ENCODE data around the gene FNDC8. TPM values are rescaled to one million over a fixed set of nuclear protein-coding genes. Genes with fewer than 3 reads are reported as not detected.
A peak's percentile ranks its signal among the peaks of the same experiment; 100 is the strongest.
"Not testable (repeated sequence)": the region's sequence is repeated elsewhere in the genome, so short reads cannot be mapped to it uniquely, and the experiment has no call there.

Gene FNDC8
- total RNA-seq, 2 donors from 2014 or later: not detected

DNA sequence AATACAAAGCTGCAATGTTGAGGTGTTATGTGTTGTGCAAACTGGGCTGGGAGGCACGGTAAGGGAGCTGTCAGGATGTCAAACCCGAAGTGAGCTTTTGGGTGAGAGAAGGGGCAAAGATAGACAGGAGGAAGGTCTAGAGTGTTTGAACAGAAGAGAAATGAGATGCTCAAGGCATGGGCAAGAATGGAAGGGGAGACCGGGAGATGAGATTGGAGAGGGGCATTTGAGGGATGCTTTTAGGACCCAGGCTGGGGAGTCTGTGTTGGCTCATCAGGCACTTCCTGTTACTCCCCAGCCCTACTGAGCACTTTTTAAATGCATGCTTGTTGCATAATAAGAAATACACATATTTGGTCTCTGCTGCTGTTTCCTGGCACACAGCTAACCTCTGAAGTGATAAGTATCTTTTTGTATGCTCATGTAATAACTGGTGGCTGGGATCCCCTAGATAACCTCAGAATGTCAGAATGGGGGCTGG lies 39.9 kb downstream of the FNDC8 start:
- peak in 1 of 2 donors; percentile 71 for ATAC-seq
- no peak for DNase-seq
- intact Hi-C loops (cut with DNase I): no loop called here

DNA sequence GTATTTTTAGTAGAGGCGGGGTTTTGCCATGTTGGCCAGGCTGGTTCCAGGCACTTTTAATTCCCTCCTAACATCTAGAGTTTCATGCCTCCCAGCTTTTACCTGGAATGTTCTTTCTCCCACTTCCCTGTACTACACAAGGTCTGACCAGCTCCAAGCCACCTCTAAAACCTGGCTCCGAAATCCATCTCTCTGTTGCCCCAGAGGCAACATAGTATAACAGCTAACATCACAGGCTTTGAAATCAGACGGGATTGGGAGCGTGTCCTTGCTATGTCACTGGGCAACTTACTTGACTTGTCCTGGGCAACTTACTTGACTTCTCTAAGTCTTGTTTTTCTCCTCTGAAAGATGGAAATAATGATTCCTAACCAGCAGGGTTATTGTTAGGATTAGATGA lies 41.3 kb downstream of the FNDC8 start:
- ATAC-seq (no peak), DNase-seq (no peak)
- intact Hi-C loops (cut with DNase I): no loop called here

DNA sequence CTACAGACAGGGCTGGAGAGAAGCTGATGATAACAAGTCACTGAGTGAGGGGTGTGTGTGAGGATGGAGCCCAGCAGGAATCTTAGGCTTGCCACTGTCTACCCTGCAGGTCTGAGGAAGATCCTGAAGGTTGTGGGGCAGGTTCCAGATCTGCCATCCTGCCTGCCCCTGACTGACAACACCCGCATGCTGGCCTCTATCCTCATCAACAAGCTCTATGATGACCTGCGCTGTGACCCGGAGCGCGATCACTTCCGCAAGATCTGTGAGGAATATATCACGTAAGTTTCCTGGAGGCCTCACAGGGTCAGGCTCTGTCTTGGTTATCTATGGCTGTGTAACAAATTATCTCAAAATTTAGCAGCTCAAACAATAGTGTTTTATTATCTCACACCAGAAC lies 42.5 kb downstream of the FNDC8 start:
- intact Hi-C loops (cut with DNase I): no loop called here
- no peak for DNase-seq
- ATAC-seq: no peak

DNA sequence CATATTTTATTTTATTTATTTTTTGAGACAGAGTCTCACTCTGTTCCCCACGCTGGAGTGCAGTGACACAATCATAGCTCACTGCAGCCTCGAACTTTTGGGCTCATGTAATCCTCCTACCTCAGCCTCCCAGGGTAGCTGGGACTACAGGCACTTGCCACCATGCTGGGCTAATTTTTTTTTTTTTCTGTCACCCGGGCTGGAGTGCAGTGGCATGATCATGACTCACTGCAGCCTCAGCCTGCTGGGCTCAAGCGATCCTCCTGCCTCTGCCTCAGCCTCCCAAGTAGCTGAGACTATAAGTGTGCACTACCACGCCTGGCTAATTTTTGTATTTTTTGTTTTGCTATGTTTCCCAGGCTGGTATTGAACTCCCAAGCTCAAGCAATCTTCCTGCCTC lies 43.3 kb downstream of the FNDC8 start:
- ATAC-seq (no peak), DNase-seq (no peak)
- intact Hi-C loops (cut with DNase I): no loop called here

DNA sequence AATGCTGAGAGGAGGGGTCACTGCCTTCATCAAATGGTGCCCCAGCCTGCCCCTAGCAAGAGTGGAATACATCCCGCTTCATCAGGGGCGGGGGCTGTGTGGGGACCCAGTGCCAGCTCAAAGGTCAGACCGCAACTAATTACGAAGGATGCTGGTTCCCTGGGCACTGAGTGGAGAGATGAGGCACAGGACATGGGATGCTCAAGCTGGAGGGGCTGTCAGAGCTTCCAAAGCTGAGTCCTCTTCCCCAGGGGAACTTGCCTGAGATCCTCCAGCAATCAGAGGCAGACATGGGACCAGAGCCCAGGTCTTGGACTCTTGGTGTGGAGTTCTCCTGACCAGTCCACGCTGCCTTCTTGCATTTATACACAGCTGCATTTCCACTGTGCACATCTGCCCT lies 45.1 kb downstream of the FNDC8 start:
- no peak for ATAC-seq
- intact Hi-C loops (cut with DNase I): no loop called here
- DNase-seq: no peak

DNA sequence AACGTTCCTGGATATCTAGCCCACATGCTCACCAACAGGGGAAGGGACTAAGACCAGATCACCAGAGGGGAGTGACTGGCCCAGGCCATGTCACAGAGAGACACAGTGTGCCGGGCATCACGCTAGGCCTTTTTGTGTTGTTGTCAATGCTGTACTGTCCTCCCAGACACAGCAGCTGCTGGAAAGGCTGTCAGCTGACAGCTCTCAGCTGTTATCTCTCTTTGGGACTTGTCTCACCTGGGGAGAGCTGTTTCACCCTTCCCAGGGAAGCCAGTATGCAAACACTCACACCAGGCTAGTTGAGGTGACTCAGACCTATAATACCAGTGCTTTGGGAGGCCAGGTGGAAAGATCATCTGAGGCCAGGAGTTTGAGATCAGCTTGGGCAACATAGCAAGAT lies 45.6 kb downstream of the FNDC8 start:
- DNase-seq: no peak
- ATAC-seq: no peak
- intact Hi-C loops (cut with DNase I): no loop called here

DNA sequence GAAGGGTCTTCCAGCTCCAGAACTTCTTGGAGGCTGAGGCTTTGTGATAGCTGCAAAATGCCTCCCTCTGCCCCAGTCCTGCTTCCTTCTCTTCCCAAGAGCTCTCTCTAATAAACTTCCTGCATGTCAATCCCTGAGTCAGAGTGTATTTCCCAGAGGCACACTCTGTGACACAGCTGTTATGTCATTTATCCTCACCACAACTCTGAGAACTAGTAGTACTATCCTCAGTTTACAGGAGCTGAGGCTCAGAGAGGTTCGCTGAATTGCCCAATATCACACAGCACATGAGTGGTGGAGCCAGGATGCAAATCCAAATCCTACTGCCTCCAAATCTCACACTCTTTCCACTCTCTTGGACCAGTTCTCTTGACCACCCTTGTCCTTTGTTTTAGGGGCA lies 46.3 kb downstream of the FNDC8 start:
- no peak for ATAC-seq
- intact Hi-C loops (cut with DNase I): no loop called here
- no peak for DNase-seq

DNA sequence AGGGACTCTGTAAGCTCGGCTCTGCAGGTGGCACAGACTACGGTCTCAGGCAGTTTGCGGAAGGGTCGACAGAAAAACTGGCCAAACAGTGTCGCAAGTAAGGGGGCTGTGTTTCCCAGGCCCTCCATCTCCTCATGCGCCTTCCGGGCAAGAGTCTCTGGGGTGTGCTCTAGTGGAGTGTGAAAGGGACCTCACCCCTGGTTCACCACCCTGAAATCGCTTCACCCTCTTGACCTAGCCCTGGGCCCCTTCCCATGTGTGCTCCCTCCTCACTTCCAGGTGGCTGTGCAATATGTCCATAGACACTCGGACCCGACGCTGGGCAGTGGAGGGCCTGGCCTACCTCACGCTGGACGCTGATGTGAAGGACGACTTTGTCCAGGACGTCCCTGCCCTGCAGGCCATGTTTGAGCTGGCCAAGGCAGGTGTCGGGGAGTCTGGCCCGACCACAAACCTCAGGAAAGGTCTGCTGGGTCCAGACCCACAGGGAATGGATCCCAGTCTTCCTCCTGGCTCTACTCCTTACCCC lies 48.5 kb downstream of the FNDC8 start:
- intact Hi-C loops (cut with DNase I): loop anchor here (5.0 to 10.0 kb wide), 2 partner anchors 365 to 372 kb away; partner anchors contain the start of gene SLFN12L (in 1 of the 2)
- ATAC-seq (no peak), DNase-seq (no peak)

DNA sequence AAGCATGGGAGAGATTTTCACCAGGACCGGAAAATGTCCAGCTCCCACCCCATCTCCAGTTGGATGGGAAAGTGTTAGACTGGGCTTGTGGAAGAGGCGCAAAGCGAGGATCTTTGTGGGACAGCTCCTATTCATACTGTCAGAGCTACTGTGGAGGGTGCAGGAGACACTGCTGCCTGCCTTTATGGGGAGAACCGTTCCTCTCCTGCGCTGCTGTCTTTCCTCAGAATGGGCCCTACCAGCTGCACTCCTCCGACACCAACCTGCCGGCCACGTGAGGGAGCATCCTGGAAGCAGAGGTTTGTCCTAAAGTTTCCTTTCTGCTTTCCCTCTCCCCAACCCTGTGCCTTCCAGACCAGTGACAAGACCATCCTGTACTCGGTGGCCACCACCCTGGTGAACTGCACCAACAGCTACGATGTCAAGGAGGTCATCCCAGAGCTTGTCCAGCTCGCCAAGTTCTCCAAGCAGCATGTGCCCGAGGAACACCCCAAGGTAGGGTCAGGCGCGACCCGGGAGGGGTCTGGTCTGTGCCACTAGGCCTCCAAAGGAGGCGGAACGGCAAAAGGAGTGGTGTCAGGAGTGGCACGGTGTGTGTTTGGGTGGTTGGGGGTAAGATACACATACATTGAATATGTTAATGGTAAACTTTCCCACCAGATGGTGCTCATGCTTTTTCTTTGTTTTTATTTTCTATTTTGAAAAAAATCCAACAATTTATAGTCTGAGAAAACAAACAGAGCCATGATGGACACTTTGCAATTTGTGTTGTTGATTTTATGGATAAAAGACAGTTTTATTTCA lies 49.8 kb downstream of the FNDC8 start:
- intact Hi-C loops (cut with DNase I): loop anchor here (5.0 to 10.0 kb wide), 2 partner anchors 364 to 371 kb away; partner anchors contain the start of gene SLFN12L (in 1 of the 2)
- DNase-seq (no peak), ATAC-seq (no peak)

DNA sequence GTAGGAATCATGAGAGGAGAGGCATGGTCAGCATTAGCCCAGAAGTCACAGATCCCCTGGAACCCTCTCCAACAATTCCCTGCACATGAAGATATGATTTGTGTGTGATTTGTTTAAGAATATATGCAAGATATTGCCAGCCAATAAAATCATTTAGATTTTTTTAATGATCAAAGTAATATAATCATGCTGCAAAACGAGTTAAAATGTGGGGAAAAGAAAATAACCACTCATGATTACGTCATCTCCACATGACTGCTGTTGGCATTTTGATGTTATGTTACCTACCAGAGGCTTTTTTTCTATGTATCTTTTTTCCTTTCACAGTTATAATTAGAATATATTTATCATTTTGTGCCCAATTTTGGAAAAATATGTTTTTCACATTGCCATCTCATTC lies 50.4 kb downstream of the FNDC8 start:
- DNase-seq (no peak), ATAC-seq (no peak)
- intact Hi-C loops (cut with DNase I): loop anchor here (5.0 to 10.0 kb wide), 2 partner anchors 363 to 370 kb away; partner anchors contain the start of gene SLFN12L (in 1 of the 2)

DNA sequence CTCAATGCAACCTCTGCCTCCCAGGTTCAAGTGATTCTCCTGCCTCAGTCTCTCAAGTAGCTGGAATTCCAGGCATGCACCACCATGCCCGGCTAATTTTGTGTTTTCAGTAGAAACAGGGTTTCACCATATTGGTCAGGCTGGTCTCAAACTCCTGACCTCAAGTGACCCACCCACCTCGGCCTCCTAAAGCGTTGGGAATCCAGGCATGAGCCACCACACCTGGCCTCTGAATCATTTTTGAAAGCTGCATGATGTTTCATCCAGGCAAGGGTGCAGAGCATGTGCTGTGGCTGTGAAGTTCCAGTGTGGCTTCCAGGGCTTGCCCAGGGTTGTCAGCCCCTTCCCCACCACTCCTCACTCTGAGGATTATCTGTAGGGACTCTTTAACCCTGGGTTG lies 50.9 kb downstream of the FNDC8 start:
- not testable (repeated sequence) for DNase-seq, ATAC-seq
- intact Hi-C loops (cut with DNase I): loop anchor here (5.0 to 10.0 kb wide), 2 partner anchors 362 to 370 kb away; partner anchors contain the start of gene SLFN12L (in 1 of the 2)

DNA sequence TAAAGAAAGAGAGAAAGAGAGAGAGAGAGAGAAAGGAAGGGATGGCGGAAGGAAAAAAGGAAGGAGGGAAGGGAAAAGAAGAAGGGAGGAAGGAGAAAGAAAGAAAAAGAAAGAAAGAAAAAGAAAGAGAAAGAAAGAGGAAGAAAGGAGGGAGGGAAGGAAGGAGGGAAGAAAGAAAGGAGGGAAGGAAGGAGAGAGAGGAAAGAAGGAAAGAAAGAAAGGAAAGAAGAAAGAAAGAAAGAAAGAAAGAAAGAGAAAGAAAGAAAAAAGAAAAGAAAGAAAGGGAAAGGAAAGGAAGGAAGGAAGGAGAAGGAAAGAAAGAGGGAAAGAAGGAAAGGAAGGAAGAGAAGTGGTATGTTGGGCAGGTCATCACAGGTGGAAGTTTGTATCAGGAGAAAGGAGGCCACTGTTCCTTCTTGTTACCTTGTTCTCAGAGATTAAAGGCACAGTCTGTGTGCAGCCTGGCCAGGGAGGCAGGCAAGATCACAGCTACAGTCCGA lies 53.5 kb downstream of the FNDC8 start:
- ATAC-seq: no peak
- no peak for DNase-seq
- intact Hi-C loops (cut with DNase I): loop anchor here (5.0 to 10.0 kb wide), 2 partner anchors 360 to 367 kb away; partner anchors contain the start of gene SLFN12L (in 1 of the 2)

DNA sequence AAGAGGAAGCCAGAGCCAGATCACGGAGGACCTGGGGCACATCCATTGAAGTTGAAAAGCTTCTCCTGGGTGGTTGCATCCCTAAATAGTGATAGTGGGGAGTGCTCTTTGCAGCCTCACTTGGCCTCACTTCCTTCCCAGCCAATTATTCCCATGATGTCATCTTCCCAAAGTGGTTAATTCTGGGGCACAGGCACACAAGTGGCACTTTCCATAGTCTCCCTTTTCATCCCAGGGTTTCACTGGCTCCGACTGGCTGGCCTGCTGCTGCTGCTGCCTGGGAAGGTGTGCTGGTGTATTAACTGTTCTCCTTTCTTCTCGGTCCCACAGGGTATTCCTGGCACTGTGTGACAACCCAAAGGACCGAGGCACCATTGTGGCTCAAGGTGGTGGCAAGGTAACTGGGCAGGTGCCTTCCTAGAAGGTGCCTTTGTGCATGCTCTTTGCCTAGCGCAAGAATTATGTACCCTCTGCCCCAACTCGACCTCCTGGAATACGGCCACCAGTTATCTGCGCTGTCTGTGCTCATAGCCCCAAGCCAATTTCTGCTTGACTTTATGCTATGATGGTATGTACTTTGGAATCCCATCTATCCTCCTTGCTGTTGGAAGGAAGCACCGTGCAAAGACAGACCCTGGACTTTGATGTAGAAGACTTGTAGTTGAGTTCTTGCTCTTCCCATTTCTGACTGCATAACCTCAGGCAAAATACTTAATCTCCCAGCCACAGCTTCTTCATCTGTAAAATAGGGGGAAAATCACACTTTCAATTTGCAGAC lies 54.4 kb downstream of the FNDC8 start:
- no peak for ATAC-seq
- intact Hi-C loops (cut with DNase I): loop anchor here in 1 of 2 donors (10.0 kb wide), 1 partner anchor 359 kb away; the partner anchor contains the start of gene SLFN12L
- DNase-seq: no peak

DNA sequence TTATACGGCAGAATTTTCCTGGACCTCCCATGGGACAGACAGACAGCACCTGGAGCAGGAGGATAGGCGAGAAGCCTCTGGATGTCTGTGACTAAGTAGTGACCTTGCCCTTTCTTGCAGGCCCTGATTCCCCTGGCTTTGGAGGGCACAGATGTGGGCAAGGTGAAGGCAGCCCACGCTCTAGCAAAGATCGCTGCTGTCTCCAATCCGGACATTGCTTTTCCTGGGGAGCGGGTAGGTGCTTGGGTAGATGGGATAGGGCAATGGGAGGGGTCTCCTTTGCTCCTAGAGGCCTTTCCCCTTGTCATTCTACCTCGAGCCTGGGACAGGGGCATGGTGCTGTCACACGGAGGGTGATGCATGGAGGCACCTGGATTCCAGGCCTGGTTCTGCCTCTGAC lies 55.5 kb downstream of the FNDC8 start:
- DNase-seq (no peak), ATAC-seq (no peak)
- intact Hi-C loops (cut with DNase I): loop anchor here in 1 of 2 donors (10.0 kb wide), 1 partner anchor 358 kb away; the partner anchor contains the start of gene SLFN12L

DNA sequence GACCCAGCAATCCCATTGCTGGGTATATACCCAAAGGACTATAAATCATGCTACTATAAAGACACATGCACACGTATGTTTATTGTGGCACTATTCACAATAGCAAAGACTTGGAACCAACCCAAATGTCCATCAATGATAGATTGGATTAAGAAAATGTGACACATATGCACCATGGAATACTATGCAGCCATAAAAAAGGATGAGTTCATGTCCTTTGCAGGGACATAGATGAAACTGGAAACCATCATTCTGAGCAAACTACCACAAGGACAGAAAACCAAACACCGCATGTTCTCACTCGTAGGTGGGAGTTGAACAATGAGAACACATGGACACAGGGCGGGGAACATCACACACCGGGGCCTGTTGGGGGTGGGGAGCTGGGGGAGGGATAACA lies 58.0 kb downstream of the FNDC8 start:
- ATAC-seq, DNase-seq: not testable (repeated sequence)
- intact Hi-C loops (cut with DNase I): loop anchor here in 1 of 2 donors (10.0 kb wide), 1 partner anchor 355 kb away; the partner anchor contains the start of gene SLFN12L
